OCI-LY3 (cell line): ENCODE results near the gene MRPL4.

ENCODE experiments used
- EZH2phosphoT487 ChIP-seq: fragments of 200-600 bp; shearing (Covaris generic); IDR thresholded peaks from 2 replicates; pipeline ENCODE4 v1.6.1; 2018; ENCODE audit warnings: antibody characterized with exemption, mixed run types, low read depth
- TF ChIP-seq, protein P1 (sequence below): fragments of 200-600, 300-600 bp; sonication (generic); IDR thresholded peaks from 2 replicates; pipeline ENCODE4 v1.5.1; 2014; ENCODE audit warnings: antibody characterized with exemption, low read length, low read depth

DNA sequence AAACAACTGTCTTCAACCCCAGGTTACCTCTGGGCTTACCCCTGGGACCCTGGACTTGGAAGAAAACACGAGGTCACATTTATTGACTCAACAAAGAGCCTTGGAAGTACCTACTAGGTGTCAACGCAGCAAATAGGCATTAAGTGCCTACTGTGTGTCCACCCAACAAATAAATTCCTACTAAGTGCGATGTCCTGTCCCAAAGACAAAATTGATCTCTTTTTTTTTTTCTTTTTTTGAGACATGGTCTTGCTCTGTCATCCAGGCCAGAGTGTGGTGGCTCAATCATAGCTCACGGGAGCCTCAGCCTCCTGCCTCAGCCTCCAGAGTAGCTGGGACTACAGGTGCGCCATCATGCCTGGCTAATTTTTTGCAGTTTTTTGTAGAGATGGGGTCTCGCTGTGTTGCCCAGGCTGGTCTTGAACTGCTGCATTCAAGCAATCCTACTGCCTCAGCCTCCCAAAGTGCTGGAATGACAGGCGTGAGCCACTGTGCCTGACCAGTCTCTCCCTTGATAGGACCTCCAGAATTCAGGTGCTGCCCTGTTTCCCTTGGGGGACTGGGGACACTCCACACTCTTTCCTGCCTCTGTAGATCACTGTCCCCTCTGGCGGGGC lies 20.3 kb upstream of the MRPL4 start:
- TF ChIP-seq, protein P1, sequence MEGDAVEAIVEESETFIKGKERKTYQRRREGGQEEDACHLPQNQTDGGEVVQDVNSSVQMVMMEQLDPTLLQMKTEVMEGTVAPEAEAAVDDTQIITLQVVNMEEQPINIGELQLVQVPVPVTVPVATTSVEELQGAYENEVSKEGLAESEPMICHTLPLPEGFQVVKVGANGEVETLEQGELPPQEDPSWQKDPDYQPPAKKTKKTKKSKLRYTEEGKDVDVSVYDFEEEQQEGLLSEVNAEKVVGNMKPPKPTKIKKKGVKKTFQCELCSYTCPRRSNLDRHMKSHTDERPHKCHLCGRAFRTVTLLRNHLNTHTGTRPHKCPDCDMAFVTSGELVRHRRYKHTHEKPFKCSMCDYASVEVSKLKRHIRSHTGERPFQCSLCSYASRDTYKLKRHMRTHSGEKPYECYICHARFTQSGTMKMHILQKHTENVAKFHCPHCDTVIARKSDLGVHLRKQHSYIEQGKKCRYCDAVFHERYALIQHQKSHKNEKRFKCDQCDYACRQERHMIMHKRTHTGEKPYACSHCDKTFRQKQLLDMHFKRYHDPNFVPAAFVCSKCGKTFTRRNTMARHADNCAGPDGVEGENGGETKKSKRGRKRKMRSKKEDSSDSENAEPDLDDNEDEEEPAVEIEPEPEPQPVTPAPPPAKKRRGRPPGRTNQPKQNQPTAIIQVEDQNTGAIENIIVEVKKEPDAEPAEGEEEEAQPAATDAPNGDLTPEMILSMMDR, result no peak
- no peak for TF ChIP-seq EZH2phosphoT487
